ENCODE data around the gene MACROD2.
"Not testable (repeated sequence)": the region's sequence is repeated elsewhere in the genome, so short reads cannot be mapped to it uniquely, and the experiment has no call there.

MACROD2 gene

GRCh38 chr20:14956026-14956425, 960.7 kb downstream of the MACROD2 start:
- no peak for DNase-seq (ENCODE audit: low read depth)

GRCh38 chr20:14956538-14956937, 961.2 kb downstream of the MACROD2 start:
- DNase-seq (ENCODE audit: low read depth) = no peak

- DNase-seq (ENCODE audit: low read depth) = no peak
Measured at GRCh38 chr20:14957402-14957801, 962.1 kb downstream of the MACROD2 start.

- no peak for DNase-seq (ENCODE audit: low read depth)
Measured at GRCh38 chr20:14958626-14959025, 963.3 kb downstream of the MACROD2 start.

GRCh38 chr20:14959506-14960475, 964.5 kb downstream of the MACROD2 start:
- DNase-seq (ENCODE audit: low read depth) = no peak

- DNase-seq (ENCODE audit: low read depth) = no peak
Measured at GRCh38 chr20:14960831-14961230, 965.5 kb downstream of the MACROD2 start.

- DNase-seq (ENCODE audit: low read depth) = no peak
Measured at GRCh38 chr20:14963262-14963663, 967.9 kb downstream of the MACROD2 start.

GRCh38 chr20:14966203-14966602, 970.9 kb downstream of the MACROD2 start:
- no peak for DNase-seq (ENCODE audit: low read depth)

- DNase-seq (ENCODE audit: low read depth) = no peak
Measured at GRCh38 chr20:14966808-14967207, 971.5 kb downstream of the MACROD2 start.

GRCh38 chr20:14972256-14972655, 976.9 kb downstream of the MACROD2 start:
- DNase-seq (ENCODE audit: low read depth) = no peak

GRCh38 chr20:14972690-14973089, 977.4 kb downstream of the MACROD2 start:
- no peak for DNase-seq (ENCODE audit: low read depth)

GRCh38 chr20:14979453-14979986, 984.2 kb downstream of the MACROD2 start:
- DNase-seq (ENCODE audit: low read depth) = no peak

GRCh38 chr20:14981486-14981885, 986.2 kb downstream of the MACROD2 start:
- DNase-seq (ENCODE audit: low read depth) = not testable (repeated sequence)

- DNase-seq (ENCODE audit: low read depth) = not testable (repeated sequence)
Measured at GRCh38 chr20:14982324-14982723, 987.0 kb downstream of the MACROD2 start.

- no peak for DNase-seq (ENCODE audit: low read depth)
Measured at GRCh38 chr20:14984305-14984704, 989.0 kb downstream of the MACROD2 start.

- DNase-seq (ENCODE audit: low read depth) = no peak
Measured at GRCh38 chr20:14984768-14985622, 989.7 kb downstream of the MACROD2 start.

- DNase-seq (ENCODE audit: low read depth) = no peak
Measured at GRCh38 chr20:14986026-14986655, 990.8 kb downstream of the MACROD2 start.

GRCh38 chr20:14986656-14987055, 991.3 kb downstream of the MACROD2 start:
- DNase-seq (ENCODE audit: low read depth) = no peak

- no peak for DNase-seq (ENCODE audit: low read depth)
Measured at GRCh38 chr20:14989535-14990290, 994.4 kb downstream of the MACROD2 start.

GRCh38 chr20:14991023-14991422, 995.7 kb downstream of the MACROD2 start:
- no peak for DNase-seq (ENCODE audit: low read depth)

GRCh38 chr20:14992153-14992552, 996.8 kb downstream of the MACROD2 start:
- DNase-seq (ENCODE audit: low read depth) = peak; percentile 16

Data from GM04504 (cell line).